HG03521 (cell line): Measurements from ENCODE around the gene KIF1C.

Experiments
- ATAC-seq: cut with Tn5 transposase; IDR thresholded peaks from one replicate; pipeline ENCODE4 v1.9.1; 2021; ENCODE audit warnings: mild to moderate bottlenecking, moderate library complexity; ENCODE audit not compliant: unreplicated experiment

The KIF1C gene

DNA sequence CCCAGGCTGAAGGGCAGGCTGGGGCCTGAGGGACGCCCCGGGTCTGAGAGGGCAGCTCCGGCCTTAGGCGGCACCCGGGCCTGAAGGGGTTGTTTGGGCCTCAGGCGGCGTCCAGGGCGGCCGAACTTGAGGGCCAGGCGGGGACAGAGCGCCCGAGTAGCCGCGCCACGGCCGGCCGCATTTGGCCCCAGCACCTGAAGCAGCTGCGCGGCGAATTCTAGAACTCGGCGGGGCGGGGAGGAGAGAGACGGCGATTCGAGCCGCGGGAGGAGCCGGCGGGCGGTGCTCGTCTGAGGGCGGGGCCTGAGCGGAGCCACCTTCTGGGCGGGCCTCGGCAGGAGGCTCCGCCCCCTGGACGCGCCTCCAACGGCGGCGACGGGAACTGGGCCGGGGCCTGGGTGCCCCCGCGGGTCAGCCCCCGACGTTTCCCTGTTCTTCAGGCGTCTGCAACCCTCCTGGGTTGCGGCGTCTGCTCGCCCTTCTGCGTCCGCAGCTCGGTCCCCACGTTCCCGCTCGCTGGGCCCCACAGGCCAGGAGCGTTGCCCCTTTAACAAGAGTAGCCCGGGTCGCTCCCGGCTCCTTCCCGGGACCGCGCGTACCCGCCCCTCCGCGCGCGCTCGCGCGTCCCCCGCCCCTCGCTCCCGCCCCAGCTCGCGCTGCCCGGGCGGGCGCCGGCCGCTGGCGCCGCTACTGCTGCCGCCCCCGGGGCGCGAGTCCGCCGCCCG is at the start of gene KIF1C, which contains the start of gene INCA1:
KIF1C (plus strand) TSS at position 649 of the 725 bp plus-strand sequence. CDS start 2,297 bp downstream, outside the sequence.
INCA1 (minus strand) TSS at position 221 of the 725 bp plus-strand sequence. CDS start 3,085 bp downstream, outside the sequence.
- ATAC-seq = peak; percentile 78

DNA sequence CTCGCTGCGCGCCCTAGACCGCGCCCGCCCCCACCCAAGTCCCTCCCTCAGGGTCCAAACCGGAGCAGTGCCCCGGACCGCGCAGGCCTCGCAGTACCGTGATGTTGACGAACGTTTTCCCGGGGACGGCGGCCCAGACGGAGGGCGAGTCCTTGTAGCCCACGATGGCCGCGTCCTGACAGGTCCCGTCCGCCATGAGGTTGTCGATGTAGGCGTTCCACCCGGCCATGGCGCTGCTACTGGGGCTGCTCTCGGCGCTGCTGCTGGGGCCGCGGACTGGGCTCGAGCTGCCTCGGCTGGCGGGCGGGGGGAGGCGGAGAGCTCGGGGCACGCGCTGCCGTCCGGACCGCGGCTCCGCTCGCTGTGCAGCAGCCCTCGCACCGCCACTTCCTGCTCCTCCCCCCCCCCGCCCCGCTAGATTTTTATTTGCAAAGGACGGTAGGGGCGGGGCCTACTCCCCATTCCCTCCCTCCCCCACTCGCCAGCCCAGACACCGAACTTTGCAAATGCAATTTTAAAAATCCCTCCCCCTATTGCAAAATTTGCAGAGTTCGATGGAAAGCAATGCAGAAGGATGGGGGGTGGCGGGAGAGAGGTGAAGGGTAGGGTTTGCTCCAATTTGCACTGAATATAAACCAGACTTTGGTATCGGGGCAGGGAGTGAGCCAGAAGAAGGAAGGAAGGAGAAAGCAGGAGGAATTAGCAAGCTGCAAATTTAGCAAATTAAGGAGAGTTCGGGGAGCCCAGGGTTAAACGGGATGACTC is 49.4 kb upstream of the KIF1C start, which contains the start of gene PFN1:
PFN1 (minus strand) TSS at position 365 of the 765 bp plus-strand sequence; CDS start at position 229, 136 bp downstream.
- ATAC-seq = peak; percentile 12

DNA sequence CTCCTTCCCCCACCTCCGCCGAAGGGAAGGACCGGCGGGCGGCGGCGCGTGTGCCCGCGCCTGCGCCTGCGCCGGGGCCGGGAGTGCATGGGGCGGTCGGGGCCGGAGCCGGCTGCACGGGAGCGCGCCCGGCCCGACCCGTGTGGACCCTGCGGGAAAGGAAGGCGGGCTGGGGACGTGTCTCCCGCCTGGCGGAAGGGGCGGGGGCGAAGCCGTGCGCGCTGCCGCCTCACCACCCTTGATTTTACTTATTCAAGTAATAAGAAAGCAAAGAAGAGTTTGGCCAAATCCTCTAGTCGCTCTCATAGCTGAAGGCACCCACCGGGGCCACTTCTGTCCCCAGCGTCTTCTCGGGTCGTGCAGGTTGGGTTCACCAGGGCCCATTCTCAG is 48.8 kb upstream of the KIF1C start:
- ATAC-seq = peak; percentile 34

DNA sequence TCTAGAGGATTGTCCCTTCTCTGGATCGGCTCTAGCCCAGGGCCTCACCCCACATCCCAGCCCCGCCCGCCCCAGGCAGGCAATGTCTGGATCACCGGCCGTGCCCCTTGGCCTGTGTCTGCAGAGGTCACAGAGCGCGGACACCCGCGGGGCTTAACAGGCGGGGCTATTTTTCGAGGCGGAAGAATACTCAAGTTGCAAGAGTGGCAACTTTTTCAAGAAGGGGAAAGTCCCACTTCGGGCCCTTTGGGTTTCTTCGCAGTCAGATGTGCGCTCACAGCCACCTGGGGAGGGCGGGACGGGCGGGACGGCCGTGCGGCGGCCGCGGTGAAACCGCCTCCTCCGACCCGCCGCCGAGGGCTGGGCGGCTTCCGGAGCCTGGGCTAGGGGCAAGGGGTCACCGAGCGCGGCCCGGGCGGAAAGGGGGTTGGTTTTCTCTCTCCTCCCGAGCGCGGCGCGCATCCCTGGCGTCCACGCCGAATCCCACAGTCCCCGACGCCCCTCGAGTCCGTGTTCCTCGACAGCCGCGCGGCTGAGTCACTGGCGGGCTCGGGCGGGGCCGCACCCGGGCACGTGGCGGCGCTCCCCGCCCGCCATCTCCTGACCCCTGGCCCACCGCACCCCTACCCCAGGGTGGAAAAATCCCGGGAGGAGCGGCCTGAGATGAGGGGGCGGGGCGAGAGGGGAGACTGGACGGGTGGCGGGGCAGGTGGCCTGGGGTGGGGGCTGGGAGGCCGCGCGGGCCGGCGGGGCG is 48.3 kb upstream of the KIF1C start:
- ATAC-seq = peak; percentile 21

DNA sequence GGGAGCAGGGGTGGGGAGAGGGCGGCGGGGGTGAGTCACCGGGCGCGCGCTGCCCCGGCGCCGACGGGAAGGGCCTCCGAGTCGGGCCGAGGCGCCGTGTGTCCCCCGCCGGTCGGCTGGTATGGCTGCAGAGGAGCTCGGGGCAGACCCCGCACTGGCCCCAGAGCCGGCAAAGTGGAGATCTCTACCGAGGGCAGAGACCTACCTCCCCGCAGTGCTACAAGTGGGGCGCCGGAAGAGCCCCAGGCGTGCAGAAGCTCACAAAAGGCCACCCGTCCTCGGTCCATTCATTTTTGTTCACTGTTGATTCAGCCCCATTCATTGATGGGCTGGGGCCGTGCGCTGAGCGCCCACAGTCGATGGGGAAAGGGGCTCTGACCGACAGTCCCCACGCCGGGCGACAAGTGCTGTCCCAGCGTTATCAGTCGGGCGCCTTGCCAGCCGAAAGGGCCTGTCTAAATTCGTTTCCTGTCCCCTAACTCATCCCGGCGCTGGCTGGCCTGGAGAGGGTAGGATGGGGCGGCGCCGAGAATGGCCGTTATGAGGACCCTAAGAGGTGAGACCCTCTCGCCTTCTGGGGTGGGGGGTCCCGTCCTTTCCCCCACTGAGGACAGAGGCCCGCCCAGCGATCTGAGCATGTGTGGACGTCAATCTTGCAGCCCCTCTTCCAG is 47.5 kb upstream of the KIF1C start:
- peak; percentile 5 for ATAC-seq

DNA sequence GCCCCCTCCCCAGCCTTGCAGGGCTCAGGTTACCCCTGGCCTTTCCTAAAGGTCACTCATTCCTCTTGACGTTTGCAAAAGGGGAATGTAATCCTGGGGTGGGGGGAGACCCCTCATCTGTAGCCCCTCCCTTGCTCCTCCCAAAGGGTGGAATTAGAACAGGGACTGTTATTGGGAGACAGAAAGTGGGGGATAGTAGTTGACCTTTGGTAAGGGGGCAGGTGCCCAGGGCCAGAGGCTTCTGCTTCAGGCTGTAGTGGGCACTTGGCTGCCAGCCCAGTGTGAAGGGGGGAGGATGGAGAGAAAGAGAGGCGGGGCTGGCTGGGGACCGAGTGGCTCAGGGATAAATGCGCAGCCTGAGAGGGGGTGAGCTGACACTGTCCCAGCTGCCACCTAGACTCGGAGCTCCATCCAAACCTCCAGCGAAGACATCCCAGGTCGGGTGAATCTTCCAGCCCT is 47.0 kb upstream of the KIF1C start, which contains the start of gene ENO3:
ENO3 (plus strand) TSS at position 374 of the 459 bp plus-strand sequence. CDS start 711 bp downstream, outside the sequence.
- ATAC-seq = no peak

DNA sequence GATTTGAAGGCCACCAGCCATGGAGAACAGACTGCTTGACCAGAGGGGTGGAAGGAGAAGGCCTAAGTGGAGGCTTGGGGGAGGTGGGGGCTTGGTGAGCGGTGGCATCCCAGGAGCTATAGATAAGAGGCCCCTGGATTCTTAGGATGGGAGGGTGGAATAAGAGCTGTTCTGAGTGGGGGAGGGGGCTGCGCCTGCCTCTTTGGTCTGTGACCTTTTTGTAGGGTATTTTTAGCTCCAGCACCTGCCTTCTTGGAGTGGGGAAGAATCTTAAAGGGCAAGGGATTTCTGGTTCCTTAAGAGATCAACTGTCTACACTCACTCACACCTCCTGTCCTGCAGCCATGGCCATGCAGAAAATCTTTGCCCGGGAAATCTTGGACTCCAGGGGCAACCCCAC is 46.3 kb upstream of the KIF1C start:
- no peak for ATAC-seq

DNA sequence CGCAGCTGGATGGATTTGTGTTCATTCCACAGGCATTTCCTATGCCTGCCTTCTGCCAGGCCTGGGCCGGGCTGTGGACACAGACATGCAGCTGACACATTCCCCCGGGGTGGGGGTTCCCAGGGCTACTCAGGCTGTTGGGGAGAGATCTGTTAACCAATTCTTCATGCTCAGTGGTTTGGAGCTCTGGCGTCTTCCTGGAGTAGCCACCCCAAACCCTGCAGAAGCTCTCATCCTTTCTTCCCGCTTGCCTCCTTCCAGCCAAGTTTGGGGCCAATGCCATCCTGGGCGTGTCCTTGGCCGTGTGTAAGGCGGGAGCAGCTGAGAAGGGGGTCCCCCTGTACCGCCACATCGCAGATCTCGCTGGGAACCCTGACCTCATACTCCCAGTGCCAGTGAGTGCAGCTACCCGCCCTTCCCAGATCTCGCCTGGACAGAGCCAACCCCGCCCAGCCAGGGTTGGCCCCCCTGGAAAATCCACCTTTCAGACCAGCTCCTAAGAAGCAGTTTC is 44.2 kb upstream of the KIF1C start:
- ATAC-seq = no peak

DNA sequence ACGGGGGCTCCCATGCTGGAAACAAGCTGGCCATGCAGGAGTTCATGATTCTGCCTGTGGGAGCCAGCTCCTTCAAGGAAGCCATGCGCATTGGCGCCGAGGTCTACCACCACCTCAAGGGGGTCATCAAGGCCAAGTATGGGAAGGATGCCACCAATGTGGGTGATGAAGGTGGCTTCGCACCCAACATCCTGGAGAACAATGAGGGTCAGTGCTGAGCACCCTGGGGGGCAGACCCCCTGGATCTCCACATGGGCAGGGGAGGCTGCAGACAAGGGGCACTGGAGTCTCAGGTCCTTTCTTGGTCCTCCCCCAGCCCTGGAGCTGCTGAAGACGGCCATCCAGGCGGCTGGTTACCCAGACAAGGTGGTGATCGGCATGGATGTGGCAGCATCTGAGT is 42.7 kb upstream of the KIF1C start:
- no peak for ATAC-seq

DNA sequence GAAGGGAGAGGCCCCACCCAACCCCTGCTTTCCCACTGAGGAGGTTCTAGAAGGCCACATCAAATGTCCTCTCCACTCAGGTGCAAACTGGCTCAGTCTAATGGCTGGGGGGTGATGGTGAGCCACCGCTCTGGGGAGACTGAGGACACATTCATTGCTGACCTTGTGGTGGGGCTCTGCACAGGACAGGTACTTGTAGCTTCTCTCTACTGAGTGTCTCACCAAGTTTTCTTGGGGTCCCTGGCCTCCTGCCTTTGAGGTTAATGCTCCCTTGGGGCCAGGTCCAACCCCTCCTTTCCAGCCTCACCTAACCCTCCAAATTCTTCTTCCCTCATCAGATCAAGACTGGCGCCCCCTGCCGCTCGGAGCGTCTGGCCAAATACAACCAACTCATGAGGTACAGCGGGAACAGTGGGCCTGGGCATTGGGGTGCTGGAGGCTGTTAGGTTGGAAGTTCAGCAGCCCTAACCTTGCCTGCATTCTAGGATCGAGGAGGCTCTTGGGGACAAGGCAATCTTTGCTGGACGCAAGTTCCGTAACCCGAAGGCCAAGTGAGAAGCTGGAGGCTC is 41.2 kb upstream of the KIF1C start:
- no peak for ATAC-seq

DNA sequence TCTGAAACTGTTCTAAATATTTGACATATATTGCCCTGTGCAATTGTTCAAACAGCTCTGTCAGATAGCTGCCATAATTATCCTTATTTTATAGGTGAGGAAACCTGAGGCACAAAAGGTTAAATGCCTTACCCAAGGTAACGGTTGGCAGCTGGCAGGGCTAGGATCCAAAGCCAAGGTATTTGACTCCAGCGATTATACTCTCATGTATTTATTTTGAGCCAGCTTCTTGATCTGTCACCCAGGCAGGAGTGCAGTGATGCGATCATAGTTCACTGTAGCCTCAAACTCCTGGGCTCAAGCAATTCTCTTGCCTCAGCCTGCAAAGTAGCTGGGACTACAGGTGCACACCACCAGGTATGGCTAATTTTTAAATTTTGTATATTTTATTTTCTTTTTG is 39.6 kb upstream of the KIF1C start:
- ATAC-seq = no peak

DNA sequence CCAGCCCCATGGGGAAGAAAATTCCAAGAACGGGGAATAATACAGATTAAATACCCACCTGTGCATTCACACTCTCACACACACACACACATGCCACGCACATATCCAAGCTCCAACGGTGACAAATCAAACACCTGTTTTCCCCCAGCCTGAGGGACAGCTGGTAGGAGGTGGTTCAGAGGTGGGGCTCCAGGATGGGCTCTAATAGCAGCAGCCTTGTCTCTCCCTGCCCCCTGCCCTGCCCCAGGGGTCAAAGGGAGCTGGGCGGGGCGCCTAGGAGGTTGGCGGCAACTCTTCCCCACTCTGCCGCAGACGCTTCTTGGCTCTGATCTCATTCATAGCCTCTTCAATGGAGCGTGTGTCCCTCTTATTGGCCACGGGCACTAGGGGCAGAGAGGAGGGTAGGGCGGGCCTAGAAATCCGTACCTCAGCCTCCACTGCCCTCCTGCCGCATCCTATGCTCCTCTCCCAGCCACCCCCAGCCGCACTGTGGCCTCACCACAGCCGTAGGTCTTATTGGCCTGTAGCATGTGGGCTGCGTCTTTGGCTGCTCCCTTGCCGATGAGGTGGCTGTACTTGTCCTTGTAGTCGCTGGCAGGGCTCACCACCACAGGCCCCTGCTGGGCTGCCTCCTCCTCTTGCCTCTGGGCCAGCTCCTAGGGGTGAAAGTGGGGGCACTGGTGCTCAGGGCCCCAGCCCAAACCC is 38.3 kb upstream of the KIF1C start:
- ATAC-seq = no peak

DNA sequence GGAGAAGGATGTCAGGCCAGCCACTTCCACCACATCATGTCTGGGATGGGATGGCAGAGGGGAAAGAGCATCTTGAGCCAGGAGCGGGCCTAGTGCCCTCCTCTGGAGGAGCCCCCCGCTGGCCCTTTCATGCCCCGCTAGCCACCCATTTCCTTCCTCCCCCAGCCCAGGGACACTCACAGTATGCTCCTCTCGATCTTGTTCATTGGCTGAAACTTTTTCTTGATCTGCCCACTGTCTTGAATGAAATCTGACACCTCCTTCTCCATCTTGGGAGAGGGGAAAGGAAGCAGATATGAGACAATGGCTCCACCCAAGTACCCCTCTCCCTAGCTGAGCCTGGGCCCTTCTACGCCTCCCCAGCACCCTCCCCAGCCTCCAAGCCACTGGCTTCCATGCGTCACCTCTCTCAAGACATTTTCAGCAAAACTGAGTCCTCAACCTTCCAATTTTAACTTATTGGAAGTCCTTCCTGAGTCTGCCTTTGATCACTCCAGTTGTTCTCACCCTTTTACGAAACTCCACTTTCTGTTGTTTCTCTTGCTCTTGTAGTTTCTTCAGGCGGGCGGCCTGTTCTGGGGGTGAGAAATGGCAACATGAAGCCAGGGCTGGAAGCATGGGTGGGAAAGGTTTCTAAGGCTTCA is 37.3 kb upstream of the KIF1C start:
- ATAC-seq = no peak

DNA sequence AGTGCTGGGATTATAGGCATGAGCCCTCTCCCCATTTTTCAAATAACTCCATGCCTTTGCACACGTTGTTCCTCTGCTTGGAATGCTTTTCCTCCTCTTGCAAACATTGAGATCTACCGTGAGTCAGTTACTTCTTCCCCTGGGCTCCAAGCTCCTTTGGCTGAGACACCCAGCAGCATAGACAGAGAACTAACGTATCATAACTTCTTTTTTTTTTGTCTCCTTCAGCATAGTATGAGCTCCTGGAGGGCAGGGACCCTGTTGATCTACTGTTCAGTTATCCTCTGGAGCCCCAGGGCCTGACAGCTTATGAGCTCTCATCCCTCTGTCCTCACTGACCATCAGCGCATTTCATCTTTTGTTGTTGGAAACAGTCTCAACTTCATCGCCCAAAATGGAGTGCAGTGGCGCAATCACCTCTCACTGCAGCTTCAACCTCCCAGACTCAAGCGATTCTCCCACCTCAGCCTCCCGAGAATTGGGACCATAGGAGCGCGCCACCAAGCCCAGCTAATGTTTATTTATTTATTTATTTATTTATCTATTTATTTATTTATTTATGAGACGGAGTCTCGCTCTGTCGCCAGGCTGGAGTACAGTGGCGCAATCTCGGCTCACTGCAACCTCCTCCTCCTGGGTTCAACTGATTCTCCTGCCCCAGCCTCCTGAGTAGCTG is 32.3 kb upstream of the KIF1C start:
- ATAC-seq = no peak

DNA sequence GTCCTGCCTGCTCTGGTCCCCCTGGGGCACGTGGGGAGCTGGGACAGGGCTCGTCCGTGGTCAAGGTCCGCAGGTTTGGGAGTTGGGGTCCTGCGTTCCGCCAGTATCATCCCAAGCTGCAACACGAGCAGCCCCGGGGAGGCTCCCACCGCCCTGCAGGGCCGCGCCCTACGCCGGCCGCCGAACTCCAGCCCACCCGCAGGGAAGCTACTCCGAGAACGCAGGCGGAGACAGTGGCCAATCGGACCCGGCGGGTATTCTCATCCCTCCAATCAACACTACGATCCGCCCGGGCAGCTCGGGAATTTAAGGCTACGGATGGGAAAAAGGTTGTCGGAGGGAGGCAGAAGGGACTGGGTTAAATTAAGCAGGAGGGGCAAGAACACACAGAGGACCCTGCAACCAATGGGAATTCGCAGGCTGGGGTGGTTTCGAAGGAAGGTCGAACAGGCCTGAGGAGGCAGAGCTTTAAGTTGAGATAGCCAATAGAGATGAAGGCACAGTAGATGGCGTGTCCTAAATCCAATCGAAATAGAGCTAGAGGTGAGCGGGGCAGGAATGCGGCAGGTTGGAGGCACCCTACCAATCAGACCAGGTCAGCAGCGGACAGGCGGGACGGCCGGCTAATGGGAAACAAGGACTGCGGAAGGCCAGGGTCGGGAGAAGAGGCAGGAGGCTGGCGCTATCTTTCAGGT is 30.8 kb upstream of the KIF1C start:
- peak; percentile 76 for ATAC-seq

DNA sequence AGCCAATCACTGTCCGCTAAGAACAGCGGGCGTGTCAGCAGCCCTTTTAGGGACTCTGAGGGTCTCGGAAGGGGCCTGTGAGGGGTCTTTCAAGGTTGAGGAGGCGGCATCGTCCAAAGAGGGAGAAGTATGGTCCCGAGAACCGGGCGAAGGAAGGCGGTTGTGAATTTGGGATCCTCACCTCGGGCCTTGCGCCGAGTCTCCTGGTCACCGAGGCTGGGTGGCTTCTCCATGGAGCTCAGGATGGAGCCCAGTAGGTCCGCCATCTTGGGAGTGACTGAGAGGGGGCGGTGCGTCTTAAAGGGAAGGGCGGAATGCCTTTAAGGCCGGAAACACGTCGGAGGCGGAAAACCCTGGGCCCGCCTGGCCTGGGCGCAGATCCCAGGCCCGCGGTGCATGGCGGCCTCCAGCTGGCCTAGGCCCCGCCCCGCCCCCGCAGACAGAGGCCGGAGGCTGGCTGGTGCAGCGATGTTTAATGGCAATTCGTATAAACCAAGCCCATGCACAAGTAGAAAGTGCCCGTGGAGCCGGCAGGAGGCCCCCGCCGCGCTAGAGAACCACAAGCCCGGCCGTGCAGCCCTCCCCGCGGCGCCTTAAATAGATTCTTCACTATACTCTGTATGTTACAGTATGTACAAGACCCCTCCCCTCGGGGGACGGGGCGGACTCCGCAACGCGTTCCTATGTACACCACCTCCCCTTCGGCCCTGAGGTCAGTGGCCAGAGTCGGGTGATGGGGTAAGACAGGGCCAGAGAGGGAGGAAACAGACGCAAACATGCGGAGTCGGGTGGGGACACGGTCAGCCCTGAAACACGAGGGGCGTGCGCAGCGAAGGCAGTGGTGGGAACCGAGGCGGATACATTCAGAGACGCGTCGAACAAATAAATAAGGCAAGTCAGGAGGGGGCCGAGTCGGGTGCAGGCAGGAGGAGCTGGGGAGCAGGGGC is 29.9 kb upstream of the KIF1C start, which contains the start of gene SPAG7:
SPAG7 (minus strand) TSS at position 279 of the 947 bp plus-strand sequence; CDS start at position 266, 13 bp downstream.
- ATAC-seq = peak; percentile 62
